ENCODE data around the gene STON1.

Gene STON1

GRCh38 chr2:48534781-48535180, 4.8 kb downstream of the STON1 start:
- TF ChIP-seq, protein P1, sequence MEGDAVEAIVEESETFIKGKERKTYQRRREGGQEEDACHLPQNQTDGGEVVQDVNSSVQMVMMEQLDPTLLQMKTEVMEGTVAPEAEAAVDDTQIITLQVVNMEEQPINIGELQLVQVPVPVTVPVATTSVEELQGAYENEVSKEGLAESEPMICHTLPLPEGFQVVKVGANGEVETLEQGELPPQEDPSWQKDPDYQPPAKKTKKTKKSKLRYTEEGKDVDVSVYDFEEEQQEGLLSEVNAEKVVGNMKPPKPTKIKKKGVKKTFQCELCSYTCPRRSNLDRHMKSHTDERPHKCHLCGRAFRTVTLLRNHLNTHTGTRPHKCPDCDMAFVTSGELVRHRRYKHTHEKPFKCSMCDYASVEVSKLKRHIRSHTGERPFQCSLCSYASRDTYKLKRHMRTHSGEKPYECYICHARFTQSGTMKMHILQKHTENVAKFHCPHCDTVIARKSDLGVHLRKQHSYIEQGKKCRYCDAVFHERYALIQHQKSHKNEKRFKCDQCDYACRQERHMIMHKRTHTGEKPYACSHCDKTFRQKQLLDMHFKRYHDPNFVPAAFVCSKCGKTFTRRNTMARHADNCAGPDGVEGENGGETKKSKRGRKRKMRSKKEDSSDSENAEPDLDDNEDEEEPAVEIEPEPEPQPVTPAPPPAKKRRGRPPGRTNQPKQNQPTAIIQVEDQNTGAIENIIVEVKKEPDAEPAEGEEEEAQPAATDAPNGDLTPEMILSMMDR (IDR thresholded peaks at IDR 0.05; ENCODE audit: low read depth, low read length, missing control alignments), result no peak
- no peak for DNase-seq (ENCODE audit: low read depth)
- H3K4me3 ChIP-seq (ENCODE audit: low read depth, low read length), result no peak overlapping the region

GRCh38 chr2:48540237-48540935, 10.4 kb downstream of the STON1 start:
- no peak for DNase-seq (ENCODE audit: low read depth)
- TF ChIP-seq, protein P1 (IDR thresholded peaks at IDR 0.05; ENCODE audit: low read depth, low read length, missing control alignments), result no peak
- H3K4me3 ChIP-seq (ENCODE audit: low read depth, low read length), result no peak overlapping the region

- TF ChIP-seq, protein P1 (IDR thresholded peaks at IDR 0.05; ENCODE audit: low read depth, low read length, missing control alignments), result no peak
- H3K4me3 ChIP-seq (ENCODE audit: low read depth, low read length), result no peak overlapping the region
- no peak for DNase-seq (ENCODE audit: low read depth)
Observed at GRCh38 chr2:48541666-48542389, 11.9 kb downstream of the STON1 start.

- no peak for DNase-seq (ENCODE audit: low read depth)
- H3K4me3 ChIP-seq (ENCODE audit: low read depth, low read length), result no peak overlapping the region
- TF ChIP-seq, protein P1 (IDR thresholded peaks at IDR 0.05; ENCODE audit: low read depth, low read length, missing control alignments), result no peak
Observed at GRCh38 chr2:48543895-48544294, 13.9 kb downstream of the STON1 start.

GRCh38 chr2:48545244-48545643, 15.3 kb downstream of the STON1 start:
- no peak for DNase-seq (ENCODE audit: low read depth)
- no peak overlapping the region for H3K4me3 ChIP-seq (ENCODE audit: low read depth, low read length)
- TF ChIP-seq, protein P1 (IDR thresholded peaks at IDR 0.05; ENCODE audit: low read depth, low read length, missing control alignments), result peak; percentile 16

DNA sequence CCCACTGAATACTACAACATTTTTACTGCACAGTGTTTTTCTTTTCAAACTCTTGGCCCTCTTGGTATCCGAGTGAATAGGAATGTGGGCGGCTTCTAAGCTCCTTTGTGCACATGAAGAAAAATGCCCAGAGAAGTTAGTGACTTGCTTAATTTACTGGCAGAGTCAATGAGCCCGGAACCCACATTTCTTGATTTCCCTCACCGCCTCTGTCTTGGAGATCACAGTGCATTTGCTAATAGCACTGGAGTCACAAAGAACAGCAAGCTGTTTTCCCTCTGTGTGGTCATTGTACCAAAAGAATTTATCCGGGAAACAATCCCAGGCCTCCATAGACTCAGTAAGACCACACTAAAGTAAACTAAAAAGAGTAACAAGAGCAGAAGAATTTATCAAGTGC, 18.9 kb downstream of the STON1 start:
- TF ChIP-seq, protein P1 (IDR thresholded peaks at IDR 0.05; ENCODE audit: low read depth, low read length, missing control alignments), result no peak
- DNase-seq (ENCODE audit: low read depth), result no peak
- H3K4me3 ChIP-seq (ENCODE audit: low read depth, low read length), result no peak overlapping the region
